ENCODE measurements around the gene ZDHHC5.
A peak's percentile ranks its signal among the peaks of the same experiment; 100 is the strongest.

The ZDHHC5 gene

DNA sequence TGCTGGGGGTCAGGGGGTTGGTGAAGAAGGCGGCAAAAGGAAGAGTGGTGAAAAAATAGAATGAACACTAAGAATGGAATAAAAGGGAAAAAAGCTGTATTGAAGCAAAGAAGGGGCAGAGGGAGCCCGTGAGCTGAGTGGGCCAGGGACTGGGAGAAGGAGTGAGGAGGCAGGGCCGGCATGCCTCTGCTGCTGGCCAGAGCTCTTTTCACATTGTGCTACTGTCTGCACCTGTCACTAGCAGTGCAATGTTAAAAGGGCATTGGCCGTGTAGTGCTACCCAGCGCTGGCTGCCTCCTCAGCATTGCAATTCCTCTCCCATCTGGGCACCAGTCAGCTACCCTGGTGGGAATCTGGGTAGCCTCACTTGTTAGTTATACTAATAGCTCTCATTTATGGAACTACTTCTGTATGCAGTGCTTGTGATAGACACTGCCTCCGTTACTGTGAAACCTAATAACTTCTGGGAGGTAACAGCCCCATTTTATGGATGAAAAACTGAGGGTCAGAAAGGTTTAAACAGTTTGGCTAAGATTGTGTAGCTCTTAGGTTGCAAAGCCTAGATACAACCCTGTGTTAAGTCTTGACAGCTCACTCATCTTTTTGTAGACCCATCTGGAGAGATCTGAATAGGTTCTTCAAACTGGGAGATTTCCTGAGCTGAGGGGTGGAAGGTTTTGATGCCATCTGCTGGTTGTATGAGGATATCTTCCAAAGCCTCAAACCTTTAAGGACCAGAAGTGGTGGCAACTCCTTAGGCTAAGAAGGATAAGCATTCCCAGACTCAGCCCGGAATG lies 26.7 kb upstream of the ZDHHC5 start:
- no peak overlapping the region for H3K4me3 ChIP-seq (ENCODE audit: control insufficient read depth, low read depth, low read length)
- DNase-seq (ENCODE audit: low read depth): peak; percentile 47
- TF ChIP-seq, protein P1, sequence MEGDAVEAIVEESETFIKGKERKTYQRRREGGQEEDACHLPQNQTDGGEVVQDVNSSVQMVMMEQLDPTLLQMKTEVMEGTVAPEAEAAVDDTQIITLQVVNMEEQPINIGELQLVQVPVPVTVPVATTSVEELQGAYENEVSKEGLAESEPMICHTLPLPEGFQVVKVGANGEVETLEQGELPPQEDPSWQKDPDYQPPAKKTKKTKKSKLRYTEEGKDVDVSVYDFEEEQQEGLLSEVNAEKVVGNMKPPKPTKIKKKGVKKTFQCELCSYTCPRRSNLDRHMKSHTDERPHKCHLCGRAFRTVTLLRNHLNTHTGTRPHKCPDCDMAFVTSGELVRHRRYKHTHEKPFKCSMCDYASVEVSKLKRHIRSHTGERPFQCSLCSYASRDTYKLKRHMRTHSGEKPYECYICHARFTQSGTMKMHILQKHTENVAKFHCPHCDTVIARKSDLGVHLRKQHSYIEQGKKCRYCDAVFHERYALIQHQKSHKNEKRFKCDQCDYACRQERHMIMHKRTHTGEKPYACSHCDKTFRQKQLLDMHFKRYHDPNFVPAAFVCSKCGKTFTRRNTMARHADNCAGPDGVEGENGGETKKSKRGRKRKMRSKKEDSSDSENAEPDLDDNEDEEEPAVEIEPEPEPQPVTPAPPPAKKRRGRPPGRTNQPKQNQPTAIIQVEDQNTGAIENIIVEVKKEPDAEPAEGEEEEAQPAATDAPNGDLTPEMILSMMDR (IDR thresholded peaks at IDR 0.05; ENCODE audit: control insufficient read depth, insufficient read depth, low read depth, low read length, missing control alignments): peak; percentile 65

DNA sequence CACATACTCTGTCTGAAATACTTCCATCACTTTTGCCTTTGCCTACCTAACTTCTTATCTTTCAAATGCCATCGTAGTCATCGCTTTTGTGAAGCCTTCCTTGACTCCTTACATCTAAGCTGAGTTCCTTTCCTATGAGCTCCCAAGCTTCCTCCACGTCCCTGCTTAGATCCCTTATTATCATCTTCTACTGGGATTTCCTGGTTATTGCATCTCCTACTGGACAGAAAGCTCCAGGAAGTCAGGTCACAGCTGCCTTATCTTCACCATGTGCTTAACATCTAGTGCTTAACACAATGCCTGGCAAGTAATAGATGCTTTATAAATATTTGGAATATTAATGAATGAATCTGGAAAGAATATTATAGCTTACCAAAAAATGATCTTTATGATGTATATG lies 24.1 kb upstream of the ZDHHC5 start:
- TF ChIP-seq, protein P1 (IDR thresholded peaks at IDR 0.05; ENCODE audit: control insufficient read depth, insufficient read depth, low read depth, low read length, missing control alignments): no peak
- no peak for DNase-seq (ENCODE audit: low read depth)
- no peak overlapping the region for H3K4me3 ChIP-seq (ENCODE audit: control insufficient read depth, low read depth, low read length)

DNA sequence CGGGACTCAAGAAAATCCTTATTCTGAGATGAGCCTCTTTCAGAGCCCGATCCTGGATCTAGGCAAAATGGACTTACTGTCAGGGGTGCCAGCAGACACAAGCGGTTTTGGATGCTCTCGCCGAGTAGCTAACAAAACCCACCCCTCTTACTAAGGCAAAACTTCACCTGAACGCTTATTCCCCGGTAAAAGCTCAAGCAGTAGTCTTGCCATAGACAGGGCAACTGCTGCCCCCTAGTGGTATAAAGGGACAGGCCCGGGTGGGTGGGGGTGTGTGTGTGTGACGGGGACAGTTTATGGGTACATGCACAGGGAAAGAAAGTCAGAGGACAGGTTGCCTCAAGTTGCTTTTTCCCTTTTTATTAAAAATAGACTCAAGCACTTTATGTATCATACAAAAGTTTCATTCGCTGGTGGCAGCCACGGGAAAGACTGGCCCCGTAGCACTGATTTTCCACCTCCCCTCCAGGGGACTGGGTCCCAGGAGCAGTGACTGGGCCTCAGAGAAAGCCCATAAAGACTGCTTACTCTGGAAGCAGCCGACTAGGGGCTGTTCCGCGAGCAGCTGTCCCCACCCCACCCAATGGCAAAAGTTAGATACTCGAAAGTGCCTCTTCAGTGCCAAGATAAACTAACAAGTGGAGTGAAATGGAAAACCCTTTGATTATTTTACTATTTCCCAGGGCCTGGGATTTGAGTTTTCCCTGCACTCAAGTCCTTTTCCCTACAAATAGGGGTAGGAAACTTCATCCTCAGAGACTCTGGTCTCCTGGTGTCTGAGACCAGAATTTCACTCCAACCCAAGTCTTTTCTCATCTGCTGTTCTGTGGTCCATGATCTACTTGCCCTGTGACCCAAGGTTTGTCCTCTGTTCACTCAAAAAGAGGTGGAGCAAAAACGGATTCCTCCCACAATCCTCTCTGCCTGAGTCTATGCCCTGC lies 22.9 kb upstream of the ZDHHC5 start:
- no peak overlapping the region for H3K4me3 ChIP-seq (ENCODE audit: control insufficient read depth, low read depth, low read length)
- DNase-seq (ENCODE audit: low read depth): no peak
- TF ChIP-seq, protein P1 (IDR thresholded peaks at IDR 0.05; ENCODE audit: control insufficient read depth, insufficient read depth, low read depth, low read length, missing control alignments): peak; percentile 88

DNA sequence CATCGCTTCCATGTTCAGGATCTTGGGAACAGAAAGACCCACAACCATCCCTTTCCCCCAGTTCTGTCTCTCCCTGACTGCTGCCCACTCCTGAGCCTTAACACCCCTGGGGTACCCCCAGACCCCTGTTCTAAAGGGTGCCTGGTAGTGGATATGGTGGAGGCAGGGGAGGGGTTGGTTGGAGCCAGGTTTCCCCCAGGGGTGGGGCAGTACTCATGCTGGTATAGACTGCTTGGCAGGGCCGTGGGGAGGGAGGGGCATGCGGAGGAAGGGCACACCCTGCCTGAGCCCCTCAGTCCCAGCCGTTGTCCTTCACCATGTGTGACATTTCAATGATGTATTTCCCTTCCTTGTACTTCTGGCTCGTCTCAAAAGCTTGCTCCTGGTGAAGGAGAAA lies 22.2 kb upstream of the ZDHHC5 start:
- TF ChIP-seq, protein P1 (IDR thresholded peaks at IDR 0.05; ENCODE audit: control insufficient read depth, insufficient read depth, low read depth, low read length, missing control alignments): no peak
- no peak overlapping the region for H3K4me3 ChIP-seq (ENCODE audit: control insufficient read depth, low read depth, low read length)
- no peak for DNase-seq (ENCODE audit: low read depth)

DNA sequence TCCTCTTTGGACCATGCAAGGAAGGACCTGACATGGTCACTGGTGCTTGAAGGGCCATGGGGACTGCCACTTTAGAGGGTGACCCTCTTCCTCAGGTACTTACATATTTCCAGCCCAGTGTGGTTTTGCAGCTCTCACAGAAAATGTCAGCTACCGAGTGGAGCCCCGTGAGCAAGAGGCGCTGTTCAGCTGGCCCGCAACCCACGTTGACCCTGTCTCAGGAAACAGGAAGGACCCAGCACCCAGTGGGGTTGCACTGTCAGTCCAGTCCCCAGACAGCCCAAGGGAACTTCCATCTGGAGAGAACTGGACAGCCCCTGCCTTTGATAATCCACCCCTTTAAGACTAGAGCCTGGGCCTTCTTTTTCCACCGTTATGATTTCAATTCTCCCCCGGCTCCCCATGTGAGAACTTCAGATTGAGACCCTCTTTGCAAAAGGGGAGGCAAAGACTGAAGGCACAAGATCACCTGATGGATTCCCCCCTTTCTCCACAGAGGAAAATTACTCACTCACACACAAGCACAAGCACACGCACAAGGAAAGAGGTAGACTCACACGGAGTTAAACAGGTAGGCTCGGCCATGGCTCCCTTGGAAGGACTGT lies 21.6 kb upstream of the ZDHHC5 start:
- DNase-seq (ENCODE audit: low read depth): no peak
- TF ChIP-seq, protein P1 (IDR thresholded peaks at IDR 0.05; ENCODE audit: control insufficient read depth, insufficient read depth, low read depth, low read length, missing control alignments): no peak
- H3K4me3 ChIP-seq (ENCODE audit: control insufficient read depth, low read depth, low read length): no peak overlapping the region

DNA sequence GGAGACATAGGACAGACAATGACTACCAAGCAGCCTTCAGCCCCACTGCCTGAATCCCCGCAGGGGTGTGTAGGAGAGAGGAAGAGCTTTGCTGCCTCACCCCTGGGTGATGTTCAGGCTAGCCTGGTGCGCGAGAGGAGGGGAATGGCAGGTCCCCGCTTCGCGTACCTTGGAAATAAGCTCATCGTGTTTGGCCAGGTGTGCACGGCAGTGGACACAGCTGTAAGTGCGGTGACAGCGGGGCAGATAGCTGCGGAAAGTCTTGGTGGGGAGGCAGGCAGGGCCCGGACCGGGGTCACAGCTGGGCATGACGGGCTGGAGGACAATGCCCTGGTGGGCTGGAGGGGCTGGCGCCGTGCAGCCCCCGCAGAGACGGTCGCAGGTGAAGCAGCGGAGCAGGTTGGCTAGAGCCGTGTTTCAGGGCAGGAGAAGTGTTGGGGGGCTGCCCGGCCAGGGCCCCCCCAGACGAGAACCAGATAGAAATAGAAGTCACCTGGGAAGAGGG lies 21.1 kb upstream of the ZDHHC5 start:
- H3K4me3 ChIP-seq (ENCODE audit: control insufficient read depth, low read depth, low read length): no peak overlapping the region
- DNase-seq (ENCODE audit: low read depth): no peak
- TF ChIP-seq, protein P1 (IDR thresholded peaks at IDR 0.05; ENCODE audit: control insufficient read depth, insufficient read depth, low read depth, low read length, missing control alignments): no peak
